SK-N-SH (cell line): ENCODE data around the gene TEAD2. TPM values are rescaled to one million over a fixed set of nuclear protein-coding genes. Genes with fewer than 3 reads are reported as not detected.
A peak's percentile ranks its signal among the peaks of the same experiment; 100 is the strongest.

Experiments used
- CTCF ChIA-PET: fragments of 300-600, 350-600 bp; formaldehyde crosslinking; extraction: SDS; loops from one replicate; lab custom pipeline; 2021; lab: Yijun Ruan, JAX
- POLR2A ChIA-PET: fragments of 350-600 bp; sonication (Branson Sonifier 250); formaldehyde crosslinking; extraction: SDS; loops from one replicate; lab custom pipeline; 2020; ENCODE audit warnings: antibody characterized with exemption, inconsistent platforms; lab: Yijun Ruan, JAX
- DNase-seq: peaks from one replicate; pipeline ENCODE4 v3.0.0; 2012
- H2AFZ ChIP-seq: fragments of 200-600 bp; sonication (generic); 2 replicates; pipeline ENCODE4 v1.8.1; 2016; ENCODE audit warnings: antibody characterized with exemption, mild to moderate bottlenecking, low read depth
- H3F3A ChIP-seq: fragments of 200-600 bp; sonication (generic); replicated peaks from 2 replicates; pipeline ENCODE3; 2016; ENCODE audit warnings: antibody characterized with exemption, mild to moderate bottlenecking; ENCODE audit not compliant: insufficient read depth
- H3K27ac ChIP-seq, 2 experiments: fragments of 200-500 bp in 1 of 2; fragments of 200-600 bp in 1 of 2; sonication (Bioruptor generic) in 1 of 2; sonication (generic), shearing (Covaris generic) in 1 of 2; 2 replicates each; pipeline versions ENCODE4 v1.5.1 to v1.6.1; 2014 to 2016; ENCODE audit warnings: low read depth in 2 of 2, inconsistent platforms in 1 of 2, low read length in 1 of 2, mild to moderate bottlenecking in 1 of 2, mixed read lengths in 1 of 2
- H3K27me3 ChIP-seq: fragments of 200-600 bp; sonication (generic), shearing (Covaris generic); 2 replicates; pipeline ENCODE4 v1.6.1; 2016; ENCODE audit warnings: mixed run types; ENCODE audit not compliant: insufficient read depth
- H3K36me3 ChIP-seq, 2 experiments: fragments of 200-500 bp in 1 of 2; fragments of 200-600 bp in 1 of 2; sonication (Bioruptor generic) in 1 of 2; sonication (generic) in 1 of 2; replicated peaks in 1 of 2; 2 replicates each; pipeline versions ENCODE3 to v1.5.1; 2014 to 2016; ENCODE audit warnings: low read length in 1 of 2, mild to moderate bottlenecking in 1 of 2; ENCODE audit not compliant: insufficient read depth in 2 of 2, control insufficient read depth in 1 of 2
- H3K4me1 ChIP-seq, 2 experiments: fragments of 200-500 bp in 1 of 2; fragments of 200-600 bp in 1 of 2; sonication (Bioruptor generic) in 1 of 2; sonication (generic), shearing (Covaris generic) in 1 of 2; 2 replicates each; pipeline versions ENCODE4 v1.5.1 to v1.6.1; 2014 to 2016; ENCODE audit warnings: low read depth in 1 of 2, low read length in 1 of 2, mixed run types in 1 of 2; ENCODE audit not compliant: insufficient read depth in 2 of 2, control insufficient read depth in 1 of 2
- H3K4me2 ChIP-seq: fragments of 200-600 bp; sonication (generic), shearing (Covaris generic); 2 replicates; pipeline ENCODE4 v1.6.1; 2017; ENCODE audit warnings: mixed run types
- H3K4me3 ChIP-seq, 2 experiments: fragments of 200-500 bp in 1 of 2; fragments of 200-600 bp in 1 of 2; sonication (Bioruptor generic) in 1 of 2; sonication (generic), shearing (Covaris generic) in 1 of 2; 2 replicates each; pipeline versions ENCODE4 v1.5.1 to v1.8.1; 2014 to 2016; ENCODE audit warnings: low read depth in 2 of 2, inconsistent platforms in 1 of 2, low read length in 1 of 2, mild to moderate bottlenecking in 1 of 2, mixed read lengths in 1 of 2, moderate library complexity in 1 of 2
- H3K79me2 ChIP-seq: fragments of 200-600 bp; sonication (generic); 2 replicates; pipeline ENCODE4 v1.8.1; 2017; ENCODE audit warnings: mild to moderate bottlenecking; ENCODE audit not compliant: insufficient read depth
- H3K9ac ChIP-seq: fragments of 200-600 bp; sonication (generic); 2 replicates; pipeline ENCODE4 v1.6.1; 2017; ENCODE audit warnings: mixed run types
- H3K9me2 ChIP-seq: fragments of 200-600 bp; sonication (generic); 2 replicates; pipeline ENCODE4 v1.6.1; 2017; ENCODE audit warnings: mixed run types
- H3K9me3 ChIP-seq: fragments of 200-600 bp; sonication (generic); 2 replicates; pipeline ENCODE4 v1.6.1; 2017; ENCODE audit warnings: mixed run types, mild to moderate bottlenecking, moderate library complexity
- H4K20me1 ChIP-seq: fragments of 200-600 bp; sonication (generic); 2 replicates; pipeline ENCODE4 v1.6.1; 2017; ENCODE audit warnings: mild to moderate bottlenecking, mixed run types; ENCODE audit not compliant: insufficient read depth
- ELF1 ChIP-seq: IDR thresholded peaks from 2 replicates; pipeline ENCODE4 v1.4.0; 2012
- EP300 ChIP-seq, 2 experiments: IDR thresholded peaks; 2 replicates each; pipeline versions ENCODE4 v1.4.0 to v1.6.1; 2012; ENCODE audit warnings: borderline replicate concordance in 1 of 2, low read depth in 1 of 2, low read length in 1 of 2
- EZH2phosphoT487 ChIP-seq: fragments of 200-600 bp; sonication (generic); IDR thresholded peaks from 2 replicates; pipeline ENCODE4 v1.6.1; 2017; ENCODE audit warnings: low read depth, mixed run types, mild to moderate bottlenecking, antibody characterized with exemption, moderate library complexity, borderline replicate concordance
- FOSL2 ChIP-seq: IDR thresholded peaks from 2 replicates; pipeline ENCODE4 v1.4.0; 2012; ENCODE audit warnings: low read depth, mild to moderate bottlenecking, moderate library complexity, borderline replicate concordance
- GABPA ChIP-seq: IDR thresholded peaks from 2 replicates; pipeline ENCODE4 v1.4.0; 2012; ENCODE audit warnings: low read depth, mild to moderate bottlenecking
- MAX ChIP-seq: IDR thresholded peaks from 2 replicates; pipeline ENCODE4 v1.4.0; 2012; ENCODE audit warnings: low read depth
- MXI1 ChIP-seq: IDR thresholded peaks from 2 replicates; pipeline ENCODE4 v1.6.1; 2012; ENCODE audit warnings: mild to moderate bottlenecking, low read depth, low read length, improper control_type of control experiment
- NRF1 ChIP-seq: IDR thresholded peaks from 2 replicates; pipeline ENCODE4 v1.6.1; 2012; ENCODE audit warnings: low read depth, mild to moderate bottlenecking, low read length
- POLR2AphosphoS5 ChIP-seq: IDR thresholded peaks from 2 replicates; pipeline ENCODE4 v1.6.1; 2012; ENCODE audit warnings: low read depth, low read length
- RFX5 ChIP-seq: IDR thresholded peaks from 2 replicates; pipeline ENCODE4 v1.6.1; 2012; ENCODE audit warnings: mild to moderate bottlenecking, improper control_type of control experiment, low read length
- RXRA ChIP-seq: IDR thresholded peaks from 2 replicates; pipeline ENCODE4 v1.4.0; 2012; ENCODE audit warnings: low read depth, mild to moderate bottlenecking, borderline replicate concordance
- SMC3 ChIP-seq: IDR thresholded peaks from 2 replicates; pipeline ENCODE4 v1.6.1; 2012; ENCODE audit warnings: low read depth, low read length, improper control_type of control experiment
- TCF12 ChIP-seq: IDR thresholded peaks from 2 replicates; pipeline ENCODE4 v1.4.0; 2012
- USF2 ChIP-seq: fragments of 150-350 bp; IDR thresholded peaks from 2 replicates; pipeline ENCODE4 v1.6.1; 2017; ENCODE audit warnings: antibody characterized with exemption, low read length, low read depth, borderline replicate concordance
- YY1 ChIP-seq: IDR thresholded peaks from 2 replicates; pipeline ENCODE4 v1.4.0; 2012; ENCODE audit warnings: low read depth, mild to moderate bottlenecking
- ZBTB33 ChIP-seq: IDR thresholded peaks from 2 replicates; pipeline ENCODE4 v1.4.0; 2012; ENCODE audit warnings: low read depth, borderline replicate concordance
- WGBS: methylation state at CpG from one replicate; pipeline ENCODE4 v1.1.6; 2017; ENCODE audit warnings: low lambda C conversion rate; 5-methylcytosine and 5-hydroxymethylcytosine counted together
- polyA plus RNA-seq, 3 experiments: library from polyadenylated mRNA; depleted of rRNA; stranded (reverse); fragments of >200 nt; gene quantifications; 2 replicates each; pipeline ENCODE4 v1.2.3, GENCODE V29; 2012
- TF ChIP-seq, protein P1 (sequence below): IDR thresholded peaks from 2 replicates; pipeline ENCODE4 v1.4.0; 2012; ENCODE audit warnings: low read depth, borderline replicate concordance
- TF ChIP-seq, protein P2 (sequence below): IDR thresholded peaks from 2 replicates; pipeline ENCODE4; 2012

TEAD2 gene
- polyA plus RNA-seq, 1 of the 3 experiments (the other 2 are of a cell fraction), result 27.9 TPM

GRCh38 chr19:49362929-49363267 is 682 bp upstream of the TEAD2 start:
- H3K4me1 ChIP-seq, result no peaks in the 10 kb centered on the region; a peak in 1 of 4 replicates
- ChIA-PET POLR2A (no interaction called here), CTCF (interaction anchor here (0.8 to 1.2 kb wide), 2 partner anchors 13 to 80 kb away, joined by 3 read pairs; no protein-coding TSS in a partner anchor)
- H3K27me3 ChIP-seq, result no peaks in the 10 kb centered on the region
- H3F3A ChIP-seq, result peaks cover 4% of the 10 kb centered on the region
- no peaks in the 10 kb centered on the region for H3K9me2 ChIP-seq
- peak overlapping the region; percentile 34 to 86 for H3K27ac ChIP-seq
- H3K79me2 ChIP-seq, result peaks cover 39% of the 10 kb centered on the region
- H4K20me1 ChIP-seq, result no peaks in the 10 kb centered on the region
- WGBS, result 1% methylated on average over 14 of the region's 14 CpGs
- no peaks in the 10 kb centered on the region for H3K9me3 ChIP-seq
- H3K9ac ChIP-seq, result peak overlapping the region; percentile 99
- peak overlapping the region; percentile 94 for H3K4me2 ChIP-seq
- peak overlapping the region; percentile 64 to 91 for H3K4me3 ChIP-seq
- TF ChIP-seq, protein P1, sequence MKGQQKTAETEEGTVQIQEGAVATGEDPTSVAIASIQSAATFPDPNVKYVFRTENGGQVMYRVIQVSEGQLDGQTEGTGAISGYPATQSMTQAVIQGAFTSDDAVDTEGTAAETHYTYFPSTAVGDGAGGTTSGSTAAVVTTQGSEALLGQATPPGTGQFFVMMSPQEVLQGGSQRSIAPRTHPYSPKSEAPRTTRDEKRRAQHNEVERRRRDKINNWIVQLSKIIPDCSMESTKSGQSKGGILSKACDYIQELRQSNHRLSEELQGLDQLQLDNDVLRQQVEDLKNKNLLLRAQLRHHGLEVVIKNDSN, result no peak
- TF ChIP-seq EP300 (IDR thresholded peaks at IDR 0.05; ENCODE audit: borderline replicate concordance in 1 of 2, low read depth in 1 of 2, low read length in 1 of 2) (no peak), ELF1 (no peak), POLR2AphosphoS5 (no peak), ZBTB33 (no peak), FOSL2 (no peak), MAX (no peak), GABPA (no peak), NRF1 (no peak), SMC3 (no peak), RFX5 (no peak), YY1 (no peak), TCF12 (no peak), RXRA (no peak), MXI1 (no peak), USF2 (no peak), EZH2phosphoT487 (no peak)
- TF ChIP-seq, protein P2, sequence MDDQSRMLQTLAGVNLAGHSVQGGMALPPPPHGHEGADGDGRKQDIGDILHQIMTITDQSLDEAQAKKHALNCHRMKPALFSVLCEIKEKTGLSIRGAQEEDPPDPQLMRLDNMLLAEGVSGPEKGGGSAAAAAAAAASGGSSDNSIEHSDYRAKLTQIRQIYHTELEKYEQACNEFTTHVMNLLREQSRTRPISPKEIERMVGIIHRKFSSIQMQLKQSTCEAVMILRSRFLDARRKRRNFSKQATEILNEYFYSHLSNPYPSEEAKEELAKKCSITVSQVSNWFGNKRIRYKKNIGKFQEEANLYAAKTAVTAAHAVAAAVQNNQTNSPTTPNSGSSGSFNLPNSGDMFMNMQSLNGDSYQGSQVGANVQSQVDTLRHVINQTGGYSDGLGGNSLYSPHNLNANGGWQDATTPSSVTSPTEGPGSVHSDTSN, result no peak
- peaks cover 4 to 16% of the 10 kb centered on the region in 2 experiments for H3K36me3 ChIP-seq
- H2AFZ ChIP-seq, result peak overlapping the region; percentile 91
- DNase-seq, result peak; percentile 48
